Omental fat pad (tissue), 4 donors: ENCODE data around the gene LSS. TPM values are rescaled to one million over a fixed set of nuclear protein-coding genes. Genes with fewer than 3 reads are reported as not detected.
"Not testable (repeated sequence)": the region's sequence is repeated elsewhere in the genome, so short reads cannot be mapped to it uniquely, and the experiment has no call there.

Experiments
- ATAC-seq: fragments of 150-250 bp; one replicate; pipeline ENCODE4 v1.9.1; 2016; ENCODE audit warnings: mild to moderate bottlenecking, moderate library complexity; ENCODE audit not compliant: low FRiP score
- DNase-seq: peaks from one replicate; pipeline ENCODE4 v3.0.0-alpha.2; 2019; ENCODE audit warnings: low spot score
- total RNA-seq, 4 donors: library from RNA; depleted of rRNA; stranded (reverse); fragments of >200 nt; gene quantifications; one replicate each; pipeline ENCODE4 v1.1.0, GENCODE V29; 2016
- TF ChIP-seq, protein P1 (sequence below), 3 donors: fragments of 450-650 bp; IDR thresholded peaks; one replicate each; pipeline ENCODE4 v1.5.1; 2016 to 2017; ENCODE audit warnings: antibody characterized with exemption in 3 of 3, mild to moderate bottlenecking in 3 of 3, moderate library complexity in 2 of 3

The LSS gene
- total RNA-seq, 4 donors from 2014 or later = 94.8 to 122 (median 108) TPM

DNA sequence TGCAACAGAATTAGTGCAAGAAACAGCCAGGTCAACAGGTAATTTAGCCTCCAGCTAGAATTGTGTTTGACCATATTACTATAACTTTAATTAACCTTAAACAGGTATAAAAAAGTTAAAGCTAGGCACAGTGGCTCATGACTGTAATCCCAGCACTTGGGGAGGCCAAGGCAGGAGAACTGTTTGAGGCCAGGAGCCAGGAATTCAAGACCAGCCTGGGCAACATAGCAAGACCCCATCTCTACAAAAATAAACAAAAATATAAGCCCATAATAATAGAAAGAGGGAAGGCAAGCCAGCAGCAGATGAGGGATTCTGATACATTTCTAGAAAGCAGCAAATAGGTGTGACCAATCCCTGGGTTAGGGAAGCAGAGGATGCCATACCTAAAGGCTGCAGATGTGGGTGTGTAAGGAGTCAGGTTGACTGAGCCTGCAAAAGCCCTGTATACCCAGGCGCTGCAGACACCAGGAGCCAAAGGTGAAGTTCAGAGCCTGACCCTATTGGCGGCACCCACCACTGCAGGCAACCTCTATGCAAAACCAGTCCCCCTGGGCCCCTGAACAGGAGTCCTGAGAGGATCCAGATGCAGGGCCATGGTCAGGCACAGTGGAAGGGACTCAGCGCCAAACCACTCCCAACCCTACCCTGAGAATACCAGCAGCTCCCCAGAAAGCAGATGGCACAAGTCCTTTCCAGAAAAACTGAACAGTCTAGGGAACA is 19.3 kb upstream of the LSS start:
- no peak for ATAC-seq
- TF ChIP-seq, protein P1, sequence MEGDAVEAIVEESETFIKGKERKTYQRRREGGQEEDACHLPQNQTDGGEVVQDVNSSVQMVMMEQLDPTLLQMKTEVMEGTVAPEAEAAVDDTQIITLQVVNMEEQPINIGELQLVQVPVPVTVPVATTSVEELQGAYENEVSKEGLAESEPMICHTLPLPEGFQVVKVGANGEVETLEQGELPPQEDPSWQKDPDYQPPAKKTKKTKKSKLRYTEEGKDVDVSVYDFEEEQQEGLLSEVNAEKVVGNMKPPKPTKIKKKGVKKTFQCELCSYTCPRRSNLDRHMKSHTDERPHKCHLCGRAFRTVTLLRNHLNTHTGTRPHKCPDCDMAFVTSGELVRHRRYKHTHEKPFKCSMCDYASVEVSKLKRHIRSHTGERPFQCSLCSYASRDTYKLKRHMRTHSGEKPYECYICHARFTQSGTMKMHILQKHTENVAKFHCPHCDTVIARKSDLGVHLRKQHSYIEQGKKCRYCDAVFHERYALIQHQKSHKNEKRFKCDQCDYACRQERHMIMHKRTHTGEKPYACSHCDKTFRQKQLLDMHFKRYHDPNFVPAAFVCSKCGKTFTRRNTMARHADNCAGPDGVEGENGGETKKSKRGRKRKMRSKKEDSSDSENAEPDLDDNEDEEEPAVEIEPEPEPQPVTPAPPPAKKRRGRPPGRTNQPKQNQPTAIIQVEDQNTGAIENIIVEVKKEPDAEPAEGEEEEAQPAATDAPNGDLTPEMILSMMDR (IDR thresholded peaks at IDR 0.05) = no peak
- no peak for DNase-seq

DNA sequence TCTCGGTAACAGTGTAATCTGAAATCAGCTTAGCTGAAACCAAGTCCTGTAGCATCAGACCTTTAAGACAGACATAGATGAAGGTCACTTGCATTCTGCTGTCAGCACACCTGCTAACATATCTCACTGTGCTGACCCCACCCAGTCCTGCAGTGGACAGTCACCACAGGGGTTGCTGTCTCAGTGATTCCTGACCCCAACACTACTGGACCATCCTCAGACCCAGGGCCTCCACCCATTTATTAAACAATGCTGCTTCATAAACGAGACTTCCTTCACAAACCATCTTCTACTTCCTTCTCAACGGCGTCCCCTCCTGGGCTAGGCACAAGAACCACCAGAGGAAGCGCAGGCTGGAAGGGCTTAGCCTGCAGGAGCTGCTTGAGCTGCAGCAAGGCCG is 17.8 kb upstream of the LSS start:
- ATAC-seq (no peak), DNase-seq (no peak)
- TF ChIP-seq, protein P1 (IDR thresholded peaks at IDR 0.05) = no peak

DNA sequence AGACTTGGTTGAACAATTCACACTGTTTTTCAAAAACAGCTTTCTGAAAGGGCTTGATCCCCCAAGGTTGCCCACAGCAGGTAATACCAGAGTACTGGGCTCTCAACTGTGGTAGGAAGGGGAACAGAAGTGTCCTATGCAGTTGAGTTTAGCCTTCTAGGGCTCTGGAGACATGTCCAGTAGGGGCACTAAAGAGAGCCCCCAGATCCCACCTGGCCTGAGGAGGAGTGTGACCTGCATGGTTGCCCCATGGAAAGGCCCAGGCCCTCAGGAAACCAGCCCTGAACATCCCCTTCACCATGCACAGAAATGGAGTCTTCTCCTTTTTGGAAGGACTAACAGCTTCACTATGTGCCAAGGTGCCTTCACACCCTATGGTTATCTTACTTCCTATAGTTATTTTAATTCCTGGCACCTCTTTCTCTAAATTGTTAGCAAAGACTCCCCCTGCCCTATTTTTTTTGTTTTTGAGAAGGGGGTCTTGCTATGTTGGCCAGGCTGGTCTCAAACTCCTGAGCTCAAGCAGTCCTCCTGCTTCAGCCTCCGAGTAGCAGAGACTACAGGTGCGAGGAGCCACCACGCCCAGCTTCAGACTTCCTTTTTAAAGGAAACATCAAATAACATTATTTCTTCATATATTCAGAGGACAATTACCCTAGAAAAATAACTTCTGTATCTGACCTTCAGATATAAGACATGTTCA is 16.8 kb upstream of the LSS start:
- TF ChIP-seq, protein P1 (IDR thresholded peaks at IDR 0.05) = no peak
- ATAC-seq (no peak), DNase-seq (no peak)

- no peak for DNase-seq
- TF ChIP-seq, protein P1 (IDR thresholded peaks at IDR 0.05) = no peak
- ATAC-seq = no peak
Measured at GRCh38 chr21:46244602-46245001, 16.0 kb upstream of the LSS start.

- ATAC-seq (no peak), DNase-seq (no peak)
- TF ChIP-seq, protein P1 (IDR thresholded peaks at IDR 0.05) = no peak
Measured at GRCh38 chr21:46243960-46244361, 15.4 kb upstream of the LSS start.

DNA sequence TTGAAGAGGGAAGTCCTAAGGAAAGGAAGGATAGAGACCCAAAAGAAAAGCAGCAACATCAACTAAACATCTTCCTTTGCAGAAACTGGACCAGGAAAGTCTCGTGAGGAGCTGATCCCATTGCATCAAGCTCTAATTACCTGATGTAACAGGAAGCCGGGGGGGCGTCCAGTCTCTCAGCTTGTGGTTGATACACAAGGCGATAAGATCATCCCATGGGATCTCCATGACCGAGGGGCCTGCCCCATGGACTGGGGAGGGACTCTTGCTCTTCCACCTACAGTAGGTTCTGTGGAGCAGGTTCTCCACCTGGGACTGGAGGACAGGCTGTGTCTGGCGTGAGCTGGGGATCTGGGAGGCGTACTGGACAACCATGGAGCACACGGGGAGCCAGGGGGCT is 14.8 kb upstream of the LSS start:
- ATAC-seq = no peak
- TF ChIP-seq, protein P1 (IDR thresholded peaks at IDR 0.05) = no peak
- no peak for DNase-seq

- not testable (repeated sequence) for ATAC-seq, DNase-seq
Measured at GRCh38 chr21:46241577-46241976, 13.0 kb upstream of the LSS start.
